GM12878 (cell line): ENCODE data around the gene CACNA1B. TPM values are rescaled to one million over a fixed set of nuclear protein-coding genes. Genes with fewer than 3 reads are reported as not detected.
A peak's percentile ranks its signal among the peaks of the same experiment; 100 is the strongest.
"Not testable (repeated sequence)": the region's sequence is repeated elsewhere in the genome, so short reads cannot be mapped to it uniquely, and the experiment has no call there.

Experiments
- ATAC-seq: fragments of 200-7000 bp; cut with Tn5 transposase; 3 replicates; pipeline ENCODE4 v1.9.1; 2020; ENCODE audit warnings: mild to moderate bottlenecking, moderate library complexity
- BruUV-seq: library from RNA; stranded (reverse); fragments of 400-500 nt; replicated peaks from 2 replicates; lab custom pipeline; 2021; lab: Mats Ljungman, UMichigan
- CTCF ChIA-PET: fragments of 300-600 bp; sonication (Branson Sonifier 250); formaldehyde crosslinking; extraction: SDS; loops from one replicate; lab custom pipeline; 2021; ENCODE audit warnings: inconsistent platforms; lab: Yijun Ruan, JAX
- POLR2A ChIA-PET: fragments of 350-600 bp; formaldehyde crosslinking; extraction: SDS; loops from one replicate; lab custom pipeline; 2021; ENCODE audit warnings: inconsistent platforms; lab: Charles Lee
- RAD21 ChIA-PET: fragments of 300-600 bp; sonication (Branson Sonifier 250); formaldehyde crosslinking; loops from one replicate; lab custom pipeline; 2023; ENCODE audit warnings: antibody characterized with exemption; ENCODE audit not compliant: unreplicated experiment; lab: Charles Lee
- SMC1A ChIA-PET: fragments of 300-600 bp; sonication (Branson Sonifier 250); formaldehyde crosslinking; loops from one replicate; lab custom pipeline; 2023; ENCODE audit not compliant: unreplicated experiment, uncharacterized antibody; lab: Charles Lee
- DNase-seq: peaks from one replicate; pipeline ENCODE4 v3.0.0-alpha.2; 2011; ENCODE audit warnings: low read depth, low spot score
- FAIRE-seq: peaks from 3 replicates; lab custom pipeline; 2011; peaks lifted over from hg19 to GRCh38; lab: Jason Lieb, UNC
- H2AFZ ChIP-seq: 2 replicates; pipeline ENCODE4 v1.6.0; 2011; ENCODE audit warnings: low read depth, low read length, control low read depth; ENCODE audit not compliant: control insufficient read depth
- H3K27ac ChIP-seq: 2 replicates; pipeline ENCODE4 v1.5.1; 2011; ENCODE audit warnings: control low read depth; ENCODE audit not compliant: control insufficient read depth, insufficient read depth
- H3K27me3 ChIP-seq, 2 experiments: replicated peaks in 1 of 2; 2 replicates each; pipeline versions ENCODE4 v1.6.0 to v1.6.1; 2011; ENCODE audit warnings: low read length in 1 of 2; ENCODE audit not compliant: control insufficient read depth in 2 of 2, insufficient read depth in 2 of 2
- H3K36me3 ChIP-seq, 2 experiments: 2 replicates each; pipeline ENCODE4 v1.5.1; 2011; ENCODE audit warnings: low read length in 1 of 2; ENCODE audit not compliant: control insufficient read depth in 2 of 2, insufficient read depth in 2 of 2
- H3K4me1 ChIP-seq: 2 replicates; pipeline ENCODE4 v1.6.1; 2011; ENCODE audit warnings: mild to moderate bottlenecking, low read length, moderate library complexity, mixed read lengths; ENCODE audit not compliant: control insufficient read depth, insufficient read depth
- H3K4me2 ChIP-seq: 2 replicates; pipeline ENCODE4 v1.6.0; 2011; ENCODE audit warnings: control low read depth; ENCODE audit not compliant: control insufficient read depth, insufficient read depth
- H3K4me3 ChIP-seq: fragments of 200-600 bp; sonication (generic); 2 replicates; pipeline ENCODE4 v1.5.1; 2016
- H3K79me2 ChIP-seq: 2 replicates; pipeline ENCODE4 v1.6.0; 2011; ENCODE audit warnings: low read length; ENCODE audit not compliant: control insufficient read depth, insufficient read depth
- H3K9ac ChIP-seq: 2 replicates; pipeline ENCODE4 v1.8.0; 2011; ENCODE audit warnings: low read length, control low read depth, mixed read lengths; ENCODE audit not compliant: control insufficient read depth, insufficient read depth
- H3K9me3 ChIP-seq: replicated peaks from 3 replicates; pipeline ENCODE4 v1.5.1; 2011; ENCODE audit warnings: mild to moderate bottlenecking, low read length; ENCODE audit not compliant: control insufficient read depth, insufficient read depth
- H4K20me1 ChIP-seq: 2 replicates; pipeline ENCODE4 v1.6.0; 2011; ENCODE audit not compliant: control insufficient read depth, insufficient read depth
- REST ChIP-seq: IDR thresholded peaks from 2 replicates; pipeline ENCODE4 v1.6.1; 2012; ENCODE audit warnings: mild to moderate bottlenecking, low read depth, low read length
- WGBS: methylation state at CpG from one replicate; pipeline ENCODE4 v1.1.6; 2016; ENCODE audit warnings: low lambda C conversion rate; ENCODE audit not compliant: insufficient replicate concordance, insufficient coverage; ENCODE audit errors: missing lambda C conversion rate; 5-methylcytosine and 5-hydroxymethylcytosine counted together
- in situ Hi-C: fragments of 300-500 bp; cut with MboI; formaldehyde crosslinking; loops from 9 replicates; pipeline ENCODE4 v1.14.3; 2018; ENCODE audit warnings: mixed read lengths
- intact Hi-C: fragments of 100-400 bp; cut with micrococcal nuclease; formaldehyde crosslinking; loops from one replicate; pipeline ENCODE4 v1.14.2; 2022; ENCODE audit not compliant: unreplicated experiment
- polyA plus RNA-seq, 11 experiments: library from polyadenylated mRNA; depleted of rRNA in 4 of 11; unstranded in 6 of 11; stranded (reverse) in 5 of 11; fragments of >200 nt; fragmentation: Nextera tagmentation in 4 of 11; fragmentation: Illumina TruSeq in 1 of 11; extraction: Ambion mirVana in 4 of 11; extraction: Trizol in 1 of 11; gene quantifications; 1 replicate in 1 of 11; 2 replicates in 10 of 11; pipeline versions ENCODE4 v1.2.1 to v1.2.3, GENCODE V29; 2011 to 2016; ENCODE audit warnings: inconsistent platforms in 2 of 11, missing spikeins in 2 of 11, low read depth in 1 of 11
- total RNA-seq, 4 experiments: library from RNA; depleted of rRNA in 3 of 4; stranded (reverse); fragments of >200 nt in 3 of 4; fragmentation: Illumina TruSeq in 1 of 4; extraction: Trizol in 1 of 4; gene quantifications; 2 replicates each; pipeline versions ENCODE4 v1.2.1 to v1.2.3, GENCODE V29; 2013 to 2021

The CACNA1B gene
- total and polyA plus RNA-seq, 10 of the 15 experiments (the other 5 are each of a cell fraction or from before 2014, with no cell fraction given) = 0.01 to 0.03 (median 0.01) TPM; not detected in 7

DNA sequence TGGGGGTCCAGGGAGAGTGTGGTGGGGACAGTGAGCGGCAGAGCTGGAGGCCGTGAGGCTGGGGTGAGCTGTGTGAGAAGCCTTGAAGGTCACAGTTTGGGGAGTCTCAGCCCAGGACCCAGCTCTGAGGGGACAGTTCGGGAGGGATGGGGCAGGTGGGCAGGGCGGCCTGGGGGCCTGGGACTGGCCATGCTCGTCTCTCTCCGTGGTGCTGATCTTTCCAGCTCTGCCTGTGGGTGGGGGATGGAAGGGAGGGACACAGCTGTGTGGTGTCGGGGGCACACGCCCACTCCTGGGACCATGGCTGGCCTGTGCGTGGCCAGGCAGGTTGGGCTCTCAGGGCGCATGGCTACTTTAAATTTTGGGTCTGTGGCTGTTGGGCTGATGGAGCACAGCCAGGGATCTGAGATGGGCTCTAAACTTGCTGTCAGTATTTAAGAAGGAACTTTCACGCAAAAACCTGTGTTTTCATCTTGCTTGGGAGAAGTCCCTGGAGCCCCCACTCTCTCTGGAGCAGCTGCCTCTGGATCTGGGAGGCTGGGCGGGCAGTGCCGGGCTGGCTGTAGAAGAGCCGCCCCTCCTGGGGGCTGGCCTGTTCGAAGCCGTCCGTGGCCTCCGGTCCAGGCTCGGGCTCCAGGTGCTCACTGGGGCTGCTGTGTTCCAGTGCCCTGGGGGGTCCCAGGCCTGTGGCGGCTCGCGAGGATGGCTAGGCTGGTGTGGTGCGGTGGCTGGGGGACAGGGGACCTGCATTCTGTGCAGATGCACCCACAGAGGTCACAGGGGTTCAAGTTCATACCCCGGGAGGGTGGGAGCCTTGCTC is 13.4 kb downstream of the CACNA1B start:
- H3K79me2 ChIP-seq, H3K36me3 ChIP-seq, H3K27ac ChIP-seq, ATAC-seq, H3K4me1 ChIP-seq, DNase-seq, H3K9ac ChIP-seq, POLR2A ChIA-PET, RAD21 ChIA-PET, H3K27me3 ChIP-seq, CTCF ChIA-PET, H3K9me3 ChIP-seq, FAIRE-seq, H4K20me1 ChIP-seq, H3K4me2 ChIP-seq, SMC1A ChIA-PET, H2AFZ ChIP-seq, in situ Hi-C loops, BruUV-seq, intact Hi-C loops, H3K4me3 ChIP-seq: not testable (repeated sequence)
- WGBS = 41% methylated on average over 16 of the region's 24 CpGs
- TF ChIP-seq REST = peak; percentile 22; the same call in 1 of the 2 replicates
